GM19025 (cell line): Measurements from ENCODE around the gene GRAMD1B.

ENCODE experiments used
- ATAC-seq: cut with Tn5 transposase; IDR thresholded peaks from one replicate; pipeline ENCODE4 v1.9.1; 2021; ENCODE audit warnings: mild to moderate bottlenecking, low read depth, moderate library complexity; ENCODE audit not compliant: unreplicated experiment

The GRAMD1B gene

GRCh38 chr11:123429913-123430720 lies at the start of gene GRAMD1B:
GRAMD1B (plus strand) TSS chr11:123430269; CDS start chr11:123430793, 524 bp downstream.
- no peak for ATAC-seq

- ATAC-seq, result no peak
These were observed 48.9 kb upstream of the GRAMD1B start for GRCh38 chr11:123381149-123381548.

DNA sequence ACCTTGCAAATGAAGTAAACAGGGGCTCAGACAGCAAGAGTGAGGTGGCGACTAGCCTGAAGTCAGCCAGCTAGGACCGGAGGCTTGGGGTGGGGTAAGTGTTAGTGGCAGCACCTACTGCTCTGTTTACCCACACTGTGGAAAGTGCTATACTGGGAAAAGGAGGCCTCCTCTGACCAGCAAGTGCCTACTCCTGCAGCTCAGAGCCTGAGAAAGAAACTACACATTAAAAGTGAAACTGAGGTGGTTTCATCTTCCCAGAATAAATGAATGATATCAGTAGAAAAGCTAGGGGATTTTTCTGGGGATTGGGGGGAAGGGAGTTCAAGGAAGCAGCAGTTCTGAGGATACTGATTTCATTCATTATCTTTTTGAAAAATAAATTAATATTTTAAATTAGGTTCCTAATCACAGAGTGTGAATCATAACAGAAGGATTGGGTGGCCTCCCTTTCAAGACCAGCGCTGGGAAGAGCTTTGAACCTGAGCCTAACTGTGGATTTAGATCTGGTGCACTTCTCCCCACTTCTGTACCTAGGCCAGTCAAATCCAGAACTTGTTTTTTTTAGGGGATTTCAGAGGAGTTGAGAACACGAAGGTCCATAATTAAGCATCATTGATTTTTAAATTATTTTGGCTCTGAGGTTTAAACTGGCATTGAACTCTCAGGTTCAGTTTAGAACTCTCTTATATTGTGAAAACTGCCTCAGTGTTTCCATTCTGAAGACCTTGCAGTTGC lies 48.1 kb upstream of the GRAMD1B start:
- peak; percentile 65 for ATAC-seq

- no peak for ATAC-seq
These were observed 47.5 kb upstream of the GRAMD1B start for GRCh38 chr11:123382555-123383074.

DNA sequence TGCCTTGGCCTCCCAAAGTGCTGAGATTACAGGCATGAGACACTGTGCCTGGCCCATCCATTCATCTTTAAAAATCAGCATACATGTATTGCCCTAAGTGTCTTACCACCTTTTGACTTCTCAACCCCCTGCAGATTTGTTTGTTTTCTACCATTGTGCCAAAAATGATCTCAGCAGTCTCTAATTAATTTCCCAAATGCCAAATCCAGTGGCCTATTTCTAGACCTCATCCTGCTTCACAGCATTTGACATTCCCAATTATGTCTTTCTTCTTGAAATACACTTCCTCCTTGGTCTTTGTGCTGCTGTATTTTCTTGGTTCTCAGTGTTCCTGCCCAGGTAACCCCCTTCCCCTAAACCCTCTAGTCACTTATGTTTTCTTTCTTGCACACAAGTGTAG lies 46.0 kb upstream of the GRAMD1B start:
- no peak for ATAC-seq

DNA sequence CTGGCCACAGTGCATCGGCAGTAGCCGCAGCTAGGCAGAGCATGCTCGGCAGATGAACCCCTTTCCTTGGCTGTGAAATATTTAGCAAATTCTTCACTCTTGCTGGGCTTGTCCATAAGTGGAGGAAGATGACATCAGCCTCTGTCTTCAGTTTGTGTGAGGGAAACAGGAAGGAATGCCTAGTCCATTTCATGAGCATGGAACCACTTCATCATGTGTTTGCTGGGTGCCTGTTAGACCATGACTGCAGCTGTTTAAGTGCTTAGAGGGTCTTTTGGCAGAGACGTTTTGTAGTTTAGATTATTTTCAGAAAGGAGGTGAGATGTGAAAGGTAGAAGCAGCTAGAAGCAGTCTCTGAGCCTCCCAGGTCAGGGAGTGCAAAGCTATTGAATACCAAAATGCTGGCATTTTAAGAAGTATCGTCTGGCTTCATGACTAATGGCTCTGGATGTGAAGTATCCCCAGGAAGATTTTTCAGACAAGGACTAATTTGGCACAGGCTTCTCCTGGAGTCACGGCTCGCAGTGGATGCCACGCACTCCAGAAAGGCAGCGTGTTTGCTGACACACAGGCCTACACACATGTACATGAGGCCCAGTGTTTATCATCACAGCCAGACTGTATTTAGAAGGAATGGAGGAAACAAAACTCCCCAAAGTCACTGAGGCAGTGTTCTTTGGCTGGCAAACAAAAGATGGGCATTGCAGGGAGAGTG lies 43.1 kb upstream of the GRAMD1B start:
- ATAC-seq, result no peak

GRCh38 chr11:123388640-123389039 lies 41.4 kb upstream of the GRAMD1B start:
- no peak for ATAC-seq

DNA sequence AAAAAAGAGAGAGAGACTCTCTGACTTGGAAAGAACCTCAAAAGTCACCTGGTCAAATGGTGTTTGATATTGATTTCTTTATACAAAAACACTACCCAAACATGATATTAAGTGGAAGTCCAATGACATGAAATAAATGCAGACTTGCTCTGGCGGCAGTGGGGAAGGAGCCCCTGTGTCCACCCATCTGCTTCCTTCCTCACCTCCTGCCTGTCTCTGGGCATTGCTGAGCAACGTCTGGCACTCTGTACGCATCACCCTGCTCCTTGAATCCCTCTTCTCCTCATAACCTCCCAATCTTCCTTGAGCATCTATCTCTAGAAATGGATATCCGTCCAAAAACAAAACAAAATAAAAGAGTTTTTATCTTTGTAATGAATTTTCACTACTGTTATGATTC lies 39.9 kb upstream of the GRAMD1B start:
- ATAC-seq, result no peak

- no peak for ATAC-seq
These were observed 38.3 kb upstream of the GRAMD1B start for GRCh38 chr11:123391646-123392348.

DNA sequence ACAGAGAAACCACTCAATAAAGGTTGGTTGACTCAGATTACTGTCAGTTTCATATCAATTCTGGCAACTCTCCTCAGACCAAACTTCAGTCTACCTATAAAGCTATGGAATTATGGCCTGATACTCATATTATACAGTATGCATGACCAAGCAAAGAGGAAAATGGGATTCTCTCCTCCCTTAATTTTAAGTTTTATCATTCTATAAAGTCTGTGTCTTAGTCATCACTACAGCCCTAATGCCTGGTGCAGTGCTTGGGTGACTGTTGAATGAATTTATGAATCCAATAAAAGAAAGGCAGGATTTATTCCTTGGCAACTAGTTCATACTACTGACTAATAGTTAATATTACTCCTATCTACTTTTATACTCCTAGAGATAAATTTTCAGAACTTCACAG lies 37.6 kb upstream of the GRAMD1B start:
- no peak for ATAC-seq

DNA sequence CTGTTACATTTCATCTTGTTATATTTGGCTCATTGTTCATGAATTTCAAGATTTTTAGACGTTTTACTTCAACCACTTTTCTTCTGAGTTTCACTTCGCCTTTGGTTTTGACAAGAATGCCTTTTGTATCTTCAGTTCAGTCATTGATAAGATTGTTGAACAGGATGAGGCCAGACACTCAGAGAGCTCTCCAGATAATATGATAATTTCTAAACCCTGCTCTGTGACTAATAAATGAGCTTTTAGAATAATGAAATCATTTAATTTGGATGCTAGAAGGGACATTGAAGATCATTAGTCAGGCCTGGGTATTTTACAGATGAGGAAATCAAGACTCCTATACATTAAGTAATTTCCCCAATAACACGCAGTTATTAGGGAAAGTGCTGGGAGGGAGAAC lies 37.2 kb upstream of the GRAMD1B start:
- ATAC-seq, result no peak

GRCh38 chr11:123393312-123393927 lies 36.6 kb upstream of the GRAMD1B start:
- ATAC-seq, result no peak

GRCh38 chr11:123404676-123405075 lies 25.4 kb upstream of the GRAMD1B start:
- ATAC-seq, result no peak

GRCh38 chr11:123405123-123405592 lies 24.9 kb upstream of the GRAMD1B start:
- ATAC-seq, result no peak

DNA sequence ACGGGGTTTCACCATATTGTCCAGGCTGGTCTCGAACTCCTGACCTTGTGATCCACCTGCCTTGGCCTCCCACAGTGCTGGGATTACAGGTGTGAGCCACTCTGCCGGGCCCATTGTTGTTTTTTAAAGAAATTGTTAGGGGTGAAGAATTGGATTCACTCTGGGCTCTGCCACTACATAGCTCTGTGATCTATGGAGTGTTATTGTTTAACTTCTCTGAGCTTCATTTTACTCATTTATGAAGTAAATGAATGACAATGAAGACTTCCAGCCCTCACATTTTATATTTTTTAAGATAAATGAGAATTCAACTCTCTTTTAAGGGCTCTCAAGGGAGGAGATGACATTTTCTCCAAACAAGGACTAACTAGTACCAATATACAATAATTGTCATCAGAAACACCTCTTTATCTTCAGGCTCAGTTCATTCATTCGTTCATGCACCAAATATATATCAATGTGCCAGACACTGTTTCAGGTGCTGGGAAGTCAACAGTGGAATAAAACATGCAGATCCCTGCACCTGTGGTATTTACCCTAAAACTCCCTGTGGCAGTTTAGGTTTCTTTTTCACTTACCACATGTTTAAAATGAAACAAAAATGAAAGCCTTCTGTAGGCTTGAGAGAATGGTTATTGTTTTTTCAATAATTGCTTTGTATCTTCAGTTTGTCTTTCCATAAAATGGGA lies 23.5 kb upstream of the GRAMD1B start:
- peak; percentile 47 for ATAC-seq

GRCh38 chr11:123407130-123407995 lies 22.7 kb upstream of the GRAMD1B start:
- ATAC-seq, result no peak

- no peak for ATAC-seq
These were observed 22.0 kb upstream of the GRAMD1B start for GRCh38 chr11:123407996-123408597.
